ENCODE data around the gene RMND5A. TPM values are rescaled to one million over a fixed set of nuclear protein-coding genes. Genes with fewer than 3 reads are reported as not detected.

The RMND5A gene
- total RNA-seq, 1 donor from 2014 or later: 53.7 TPM

DNA sequence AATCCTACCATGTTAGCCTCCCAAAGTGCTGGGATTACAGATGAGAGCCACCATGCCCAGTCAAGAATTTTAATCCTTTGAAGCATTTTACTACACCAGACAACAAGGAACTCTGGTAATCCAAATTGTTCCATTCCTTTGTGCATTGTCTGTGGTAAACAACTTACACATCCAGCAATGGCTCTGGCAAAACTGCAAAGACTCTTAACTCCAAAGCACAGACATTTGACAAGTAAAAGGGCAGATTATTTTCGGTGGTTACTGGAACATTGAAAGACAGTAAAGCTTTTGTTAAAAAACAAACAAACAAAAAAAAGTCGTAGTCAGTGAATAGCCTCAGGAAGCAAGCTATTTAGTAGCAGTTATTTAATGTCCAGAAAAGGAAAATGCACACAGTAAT, 33.2 kb upstream of the RMND5A start:
- FAIRE-seq: no peak
- TF ChIP-seq, protein P1, sequence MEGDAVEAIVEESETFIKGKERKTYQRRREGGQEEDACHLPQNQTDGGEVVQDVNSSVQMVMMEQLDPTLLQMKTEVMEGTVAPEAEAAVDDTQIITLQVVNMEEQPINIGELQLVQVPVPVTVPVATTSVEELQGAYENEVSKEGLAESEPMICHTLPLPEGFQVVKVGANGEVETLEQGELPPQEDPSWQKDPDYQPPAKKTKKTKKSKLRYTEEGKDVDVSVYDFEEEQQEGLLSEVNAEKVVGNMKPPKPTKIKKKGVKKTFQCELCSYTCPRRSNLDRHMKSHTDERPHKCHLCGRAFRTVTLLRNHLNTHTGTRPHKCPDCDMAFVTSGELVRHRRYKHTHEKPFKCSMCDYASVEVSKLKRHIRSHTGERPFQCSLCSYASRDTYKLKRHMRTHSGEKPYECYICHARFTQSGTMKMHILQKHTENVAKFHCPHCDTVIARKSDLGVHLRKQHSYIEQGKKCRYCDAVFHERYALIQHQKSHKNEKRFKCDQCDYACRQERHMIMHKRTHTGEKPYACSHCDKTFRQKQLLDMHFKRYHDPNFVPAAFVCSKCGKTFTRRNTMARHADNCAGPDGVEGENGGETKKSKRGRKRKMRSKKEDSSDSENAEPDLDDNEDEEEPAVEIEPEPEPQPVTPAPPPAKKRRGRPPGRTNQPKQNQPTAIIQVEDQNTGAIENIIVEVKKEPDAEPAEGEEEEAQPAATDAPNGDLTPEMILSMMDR (IDR thresholded peaks at IDR 0.05; ENCODE audit: insufficient read depth, low read length, severe bottlenecking): no peak
- Histone ChIP-seq H3K36me3 (ENCODE audit: control insufficient read depth, insufficient read depth, low read length) (no peaks in the 10 kb centered on the region), H3K4me3 (ENCODE audit: low read depth, low read length) (no peak overlapping the region), H3K27me3 (ENCODE audit: control insufficient read depth, insufficient read depth, low read length) (no peaks in the 10 kb centered on the region)
- DNase-seq (ENCODE audit: low read depth): no peak

DNA sequence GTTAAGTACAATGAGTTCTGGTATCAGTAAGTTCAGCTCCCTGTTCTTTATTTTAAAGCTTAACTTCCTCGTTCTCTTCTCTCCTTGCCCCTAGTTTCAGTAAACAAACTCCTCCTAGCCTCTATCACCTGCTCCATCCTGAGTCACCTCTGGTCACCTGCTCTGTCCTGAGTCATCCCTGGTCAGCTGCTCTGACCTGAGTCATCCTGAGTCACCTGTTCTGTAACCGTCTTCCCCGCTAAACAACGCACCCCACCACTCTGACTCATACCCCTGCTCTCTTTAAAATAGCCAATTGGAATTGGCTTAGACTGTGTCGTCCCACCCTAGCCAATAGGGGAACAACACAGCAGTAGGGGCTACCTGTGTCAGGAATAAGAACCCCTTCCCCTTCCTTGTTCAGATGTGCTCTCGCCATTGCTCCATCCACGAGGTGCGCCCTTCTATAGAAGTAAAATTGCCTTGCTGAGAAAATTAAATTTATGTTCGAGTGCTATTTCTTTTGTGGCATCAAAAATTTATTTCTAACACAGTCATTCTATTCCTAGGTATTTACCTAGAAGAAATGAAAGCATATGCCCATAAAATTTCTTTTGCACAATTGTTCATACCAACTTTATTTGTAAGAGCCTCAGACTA, 24.9 kb upstream of the RMND5A start:
- H3K36me3 ChIP-seq (ENCODE audit: control insufficient read depth, insufficient read depth, low read length): no peaks in the 10 kb centered on the region
- no peak overlapping the region for H3K4me3 ChIP-seq (ENCODE audit: low read depth, low read length)
- FAIRE-seq (no peak), DNase-seq (ENCODE audit: low read depth) (peak; percentile 88)
- no peaks in the 10 kb centered on the region for H3K27me3 ChIP-seq (ENCODE audit: control insufficient read depth, insufficient read depth, low read length)
- TF ChIP-seq, protein P1 (IDR thresholded peaks at IDR 0.05; ENCODE audit: insufficient read depth, low read length, severe bottlenecking): no peak

DNA sequence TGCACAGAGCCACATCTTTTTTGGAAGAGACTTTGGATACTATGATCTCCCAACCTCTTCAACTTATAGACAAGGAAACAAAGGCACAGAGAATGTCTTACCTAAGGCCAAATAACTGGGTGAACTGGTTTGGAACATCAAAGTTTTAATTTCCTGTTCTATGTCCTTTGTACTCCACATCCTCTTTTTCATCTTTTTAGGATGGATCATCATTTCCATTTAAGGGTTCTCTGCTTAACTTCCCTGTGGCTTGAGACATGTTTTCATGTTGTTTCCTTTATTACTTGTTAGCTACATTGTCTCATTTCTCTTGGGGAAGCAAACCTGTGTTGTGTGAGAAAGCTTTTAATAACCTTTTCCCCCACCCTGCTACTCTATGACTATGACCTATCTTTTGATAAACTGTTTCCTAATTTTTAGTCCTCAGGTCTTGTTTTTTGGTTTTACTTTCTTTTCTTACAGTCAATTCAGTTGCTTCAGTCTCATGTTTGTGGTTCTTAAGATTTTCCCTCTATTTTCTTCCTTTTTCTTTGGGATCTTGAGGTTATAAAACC, 22.5 kb upstream of the RMND5A start:
- no peak for DNase-seq (ENCODE audit: low read depth)
- Histone ChIP-seq H3K4me3 (ENCODE audit: low read depth, low read length) (no peak overlapping the region), H3K27me3 (ENCODE audit: control insufficient read depth, insufficient read depth, low read length) (no peaks in the 10 kb centered on the region), H3K36me3 (ENCODE audit: control insufficient read depth, insufficient read depth, low read length) (no peaks in the 10 kb centered on the region)
- no peak for FAIRE-seq
- TF ChIP-seq, protein P1 (IDR thresholded peaks at IDR 0.05; ENCODE audit: insufficient read depth, low read length, severe bottlenecking): no peak

DNA sequence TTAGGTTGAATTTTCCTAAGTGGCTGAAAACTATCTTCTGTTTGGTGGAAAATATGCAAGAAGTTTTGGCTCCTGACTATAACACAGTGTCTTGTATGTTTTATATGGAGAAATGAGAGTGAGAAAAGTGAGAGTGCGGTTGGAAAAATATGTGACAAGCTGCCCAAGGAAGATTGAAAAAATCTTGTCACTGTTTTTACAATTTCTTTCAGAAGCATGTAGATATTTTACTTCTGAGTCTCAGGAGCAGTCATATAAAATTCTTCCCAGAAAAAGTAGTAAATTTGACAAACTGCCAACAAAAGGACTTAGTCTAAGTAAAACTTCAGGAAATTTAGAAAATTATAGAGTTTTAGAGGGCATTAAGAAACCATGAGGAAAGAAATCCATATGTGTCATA, 19.4 kb upstream of the RMND5A start:
- H3K4me3 ChIP-seq (ENCODE audit: low read depth, low read length): no peak overlapping the region
- FAIRE-seq: no peak
- no peaks in the 10 kb centered on the region for H3K27me3 ChIP-seq (ENCODE audit: control insufficient read depth, insufficient read depth, low read length)
- H3K36me3 ChIP-seq (ENCODE audit: control insufficient read depth, insufficient read depth, low read length): no peaks in the 10 kb centered on the region
- TF ChIP-seq, protein P1 (IDR thresholded peaks at IDR 0.05; ENCODE audit: insufficient read depth, low read length, severe bottlenecking): no peak
- DNase-seq (ENCODE audit: low read depth): no peak

DNA sequence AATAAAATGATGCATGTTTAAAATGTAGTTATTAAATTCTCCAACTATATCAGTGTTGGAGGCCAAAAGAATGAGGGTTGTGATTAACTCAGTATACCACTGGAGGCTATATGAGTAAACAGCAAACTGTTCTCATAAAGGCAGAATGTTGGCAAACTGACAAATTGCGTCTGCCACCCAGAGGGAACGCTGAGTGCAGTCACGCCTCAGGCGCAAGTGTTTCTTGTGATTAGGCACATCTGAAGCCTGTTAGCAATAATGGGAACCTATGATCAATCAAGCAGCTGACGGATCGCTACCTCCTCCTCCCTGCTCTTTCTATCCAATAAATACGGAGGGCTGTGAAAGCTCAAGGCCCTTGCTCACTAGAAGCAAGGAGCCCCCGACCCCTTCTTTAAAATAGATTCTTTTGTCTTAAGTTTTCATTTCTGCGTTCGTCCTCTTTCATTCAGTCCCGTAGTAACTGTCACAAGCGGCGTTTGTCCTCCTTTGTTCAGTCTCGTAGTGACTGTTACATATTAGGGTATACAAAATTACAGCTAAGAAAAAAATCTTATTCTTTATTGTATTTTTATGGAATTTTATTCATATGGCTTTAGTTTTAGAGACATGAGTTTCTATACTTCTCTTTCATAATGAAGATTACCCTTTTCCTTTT, 16.3 kb upstream of the RMND5A start:
- FAIRE-seq (peak; percentile 84), DNase-seq (ENCODE audit: low read depth) (peak; percentile 92)
- Histone ChIP-seq H3K4me3 (ENCODE audit: low read depth, low read length) (no peak overlapping the region), H3K36me3 (ENCODE audit: control insufficient read depth, insufficient read depth, low read length) (no peaks in the 10 kb centered on the region), H3K27me3 (ENCODE audit: control insufficient read depth, insufficient read depth, low read length) (no peaks in the 10 kb centered on the region)
- TF ChIP-seq, protein P1 (IDR thresholded peaks at IDR 0.05; ENCODE audit: insufficient read depth, low read length, severe bottlenecking): peak; percentile 15
